Cardiac ventricle fibroblast (primary cell): ENCODE measurements around the gene TNNT3. TPM values are rescaled to one million over a fixed set of nuclear protein-coding genes. Genes with fewer than 3 reads are reported as not detected.

Experiments
- total RNA-seq: library from RNA; depleted of rRNA; stranded (reverse); fragments of >200 nt; gene quantifications from 2 replicates; pipeline ENCODE4 v1.2.3, GENCODE V29; 2015

TNNT3 gene
- 2.9 and 7.9 TPM in 2 replicates for total RNA-seq

DNA sequence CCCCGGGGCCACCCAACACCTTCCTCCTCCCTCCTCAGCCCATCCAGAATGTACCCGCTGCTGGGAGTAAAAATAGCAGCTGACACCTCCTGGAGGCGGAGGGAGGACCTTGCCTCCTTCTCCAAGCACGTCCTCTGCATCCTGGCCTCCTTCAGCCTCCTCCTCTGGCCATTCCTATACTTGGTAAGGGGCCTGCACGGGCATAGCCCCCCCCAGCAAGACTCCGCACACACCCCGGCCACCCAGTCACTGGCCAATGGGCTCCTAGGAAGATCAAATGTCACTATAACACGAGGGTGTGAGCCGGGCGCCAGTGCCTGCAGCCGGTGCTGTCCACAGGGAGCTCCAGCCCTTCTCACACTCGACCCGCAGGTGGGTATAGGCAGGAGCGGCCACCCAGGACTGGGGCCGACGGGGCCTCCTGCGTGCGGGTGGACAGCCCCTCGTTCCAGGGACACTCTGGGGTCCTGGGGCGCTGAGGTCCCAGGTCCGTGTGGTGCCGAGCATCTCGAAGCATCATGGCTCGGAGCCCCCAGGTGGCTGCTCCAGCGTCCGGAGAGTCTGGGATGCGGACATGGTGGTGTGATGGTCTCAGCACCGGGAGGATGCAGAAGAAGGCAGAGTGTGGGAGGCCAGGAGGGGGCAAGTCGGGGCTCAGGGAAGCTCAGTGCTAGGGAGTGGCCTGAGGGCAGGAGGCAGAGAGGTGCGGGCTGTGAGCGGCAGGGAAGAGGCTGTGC, at the start of gene TNNT3:
TSS of gene TNNT3 (plus strand) at position 313 of the 737 bp plus-strand sequence. CDS start 3,172 bp downstream, outside the sequence.

DNA sequence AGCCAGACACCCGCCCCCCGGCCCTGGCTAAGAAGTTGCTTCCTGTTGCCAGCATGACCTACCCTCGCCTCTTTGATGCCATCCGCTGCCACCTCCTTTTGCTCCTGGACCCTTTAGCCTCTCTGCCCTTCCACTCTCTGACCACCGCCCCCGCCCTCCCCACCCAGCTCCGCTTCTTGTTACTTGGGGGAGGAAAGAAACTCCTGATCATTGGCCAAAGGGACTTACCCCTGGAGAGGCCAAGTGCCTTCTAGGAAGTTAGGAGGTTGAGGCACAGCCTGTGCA, 27.7 kb upstream of the TNNT3 start, which contains the start of gene PRR33:
TSS of gene PRR33 (minus strand) at position 65 of the 285 bp plus-strand sequence. CDS start 1,311 bp downstream, outside the sequence.

GRCh38 chr11:1946812-1947484, 27.4 kb downstream of the TNNT3 start, which contains the start of gene MRPL23:
Gene MRPL23 (plus strand): TSS chr11:1947332. CDS start chr11:1947363, 31 bp downstream.

Other genes with a start within 250 kb of the TNNT3 start
- not detected in 2 replicates for gene KRTAP5-6, start 222.5 kb upstream of the TNNT3 start, total RNA-seq
- gene IFITM10, start 169.1 kb upstream of the TNNT3 start, total RNA-seq = 0.44 and 1.6 TPM in 2 replicates
- 454 and 486 TPM in 2 replicates for gene CTSD, start 155.8 kb upstream of the TNNT3 start, total RNA-seq
- gene SYT8, start 84.7 kb upstream of the TNNT3 start, total RNA-seq = not detected in 2 replicates
- gene TNNI2, start 80.7 kb upstream of the TNNT3 start, total RNA-seq = not detected in 2 replicates
- gene LSP1, start 66.6 kb upstream of the TNNT3 start, total RNA-seq = 238 and 277 TPM in 2 replicates
- not detected in 2 replicates for gene PRR33, start 27.8 kb upstream of the TNNT3 start, total RNA-seq
- 1.9 and 2.2 TPM in 2 replicates for gene MRPL23, start 27.6 kb downstream of the TNNT3 start, total RNA-seq
- gene H19, start 78.1 kb downstream of the TNNT3 start, total RNA-seq = 1,186 and 1,727 TPM in 2 replicates
- 10.5 and 17.5 TPM in 2 replicates for gene IGF2, start 219.7 kb downstream of the TNNT3 start, total RNA-seq
- gene INS, start 241.5 kb downstream of the TNNT3 start, total RNA-seq = not detected in 2 replicates